Daoy (cell line): ENCODE results near the gene IL15RA. TPM values are rescaled to one million over a fixed set of nuclear protein-coding genes. Genes with fewer than 3 reads are reported as not detected.

Source experiments
- DNase-seq: peaks from one replicate; pipeline ENCODE4 v3.0.0-alpha.2; 2015; ENCODE audit warnings: low read depth
- total RNA-seq: library from RNA; depleted of rRNA; stranded (reverse); fragments of >200 nt; shearing (Covaris generic); gene quantifications from 2 replicates; pipeline ENCODE4 v1.2.3, GENCODE V29; 2014; rRNA removed

Gene IL15RA
- total RNA-seq, result 6.4 and 8.3 TPM in 2 replicates

- peak; percentile 90 for DNase-seq
These were observed at the start of gene IL15RA for GRCh38 chr10:5977471-5978229. IL15RA (minus strand) TSS chr10:5977543; CDS start chr10:5977492, 51 bp downstream.

- no peak for DNase-seq
These were observed 48.4 kb upstream of the IL15RA start for GRCh38 chr10:6025683-6026255.

- no peak for DNase-seq
These were observed 47.0 kb upstream of the IL15RA start for GRCh38 chr10:6024334-6024682.

- no peak for DNase-seq
These were observed 46.5 kb upstream of the IL15RA start for GRCh38 chr10:6023661-6024333.

GRCh38 chr10:6022660-6023059, 45.3 kb upstream of the IL15RA start:
- DNase-seq, result no peak

GRCh38 chr10:6020826-6021225, 43.5 kb upstream of the IL15RA start:
- no peak for DNase-seq

- no peak for DNase-seq
These were observed 42.5 kb upstream of the IL15RA start for GRCh38 chr10:6019796-6020195.

GRCh38 chr10:6019010-6019782, 41.9 kb upstream of the IL15RA start:
- no peak for DNase-seq

GRCh38 chr10:6018422-6018821, 41.1 kb upstream of the IL15RA start:
- DNase-seq, result no peak

GRCh38 chr10:6017781-6018354, 40.5 kb upstream of the IL15RA start:
- DNase-seq, result no peak

GRCh38 chr10:6014241-6014761, 37.0 kb upstream of the IL15RA start:
- peak; percentile 22 for DNase-seq

GRCh38 chr10:6013413-6014192, 36.3 kb upstream of the IL15RA start:
- DNase-seq, result no peak

- no peak for DNase-seq
These were observed 35.0 kb upstream of the IL15RA start for GRCh38 chr10:6012121-6012905.

GRCh38 chr10:6011558-6011957, 34.2 kb upstream of the IL15RA start:
- no peak for DNase-seq

- no peak for DNase-seq
These were observed 33.2 kb upstream of the IL15RA start for GRCh38 chr10:6010569-6010968.

GRCh38 chr10:6009961-6010360, 32.6 kb upstream of the IL15RA start:
- DNase-seq, result no peak

GRCh38 chr10:6009150-6009549, 31.8 kb upstream of the IL15RA start:
- DNase-seq, result no peak

- no peak for DNase-seq
These were observed 31.3 kb upstream of the IL15RA start for GRCh38 chr10:6008497-6009142.

- DNase-seq, result no peak
These were observed 29.6 kb upstream of the IL15RA start for GRCh38 chr10:6006991-6007390.

- DNase-seq, result no peak
These were observed 29.2 kb upstream of the IL15RA start for GRCh38 chr10:6006546-6006945.
